Osteoblast (primary cell): ENCODE results near the gene RETREG1. TPM values are rescaled to one million over a fixed set of nuclear protein-coding genes. Genes with fewer than 3 reads are reported as not detected.

Source experiments
- DNase-seq: peaks from one replicate; pipeline ENCODE4 v3.0.0; 2011; ENCODE audit warnings: low spot score, mixed read lengths; ENCODE audit not compliant: insufficient read length; ENCODE audit errors: missing footprints
- H2AFZ ChIP-seq: 2 replicates; pipeline ENCODE4 v1.6.0; 2011; ENCODE audit warnings: mild to moderate bottlenecking, low read length
- H3K27ac ChIP-seq: 2 replicates; pipeline ENCODE4 v1.5.1; 2011; ENCODE audit warnings: mild to moderate bottlenecking, low read depth, low read length, moderate library complexity
- H3K27me3 ChIP-seq: 2 replicates; pipeline ENCODE4 v1.6.0; 2012; ENCODE audit warnings: mild to moderate bottlenecking, control low read depth, inconsistent platforms, low read length, moderate library complexity; ENCODE audit not compliant: insufficient read depth
- H3K36me3 ChIP-seq: 2 replicates; pipeline ENCODE4 v1.5.1; 2011; ENCODE audit warnings: mild to moderate bottlenecking, low read length, control low read depth, moderate library complexity; ENCODE audit not compliant: insufficient read depth
- H3K4me1 ChIP-seq: 2 replicates; pipeline ENCODE4 v1.5.1; 2011; ENCODE audit warnings: mild to moderate bottlenecking, low read length, control low read depth, moderate library complexity; ENCODE audit not compliant: insufficient read depth
- H3K4me2 ChIP-seq: 2 replicates; pipeline ENCODE4 v1.6.0; 2011; ENCODE audit warnings: mild to moderate bottlenecking, low read length; ENCODE audit not compliant: insufficient read depth
- H3K4me3 ChIP-seq: fragments of 200-600 bp; sonication (generic); 3 replicates; pipeline ENCODE4 v1.5.1; 2012; ENCODE audit warnings: mild to moderate bottlenecking, low read length, inconsistent platforms; ENCODE audit not compliant: insufficient read depth
- H3K79me2 ChIP-seq: 2 replicates; pipeline ENCODE4 v1.6.0; 2012; ENCODE audit warnings: mild to moderate bottlenecking, low read length, control low read depth, inconsistent platforms; ENCODE audit not compliant: insufficient read depth
- H3K9me3 ChIP-seq: 2 replicates; pipeline ENCODE4 v1.5.1; 2011; ENCODE audit warnings: low read depth, low read length, control low read depth
- H4K20me1 ChIP-seq: 2 replicates; pipeline ENCODE4 v1.6.0; 2012; ENCODE audit warnings: mild to moderate bottlenecking, low read length, control low read depth; ENCODE audit not compliant: insufficient read depth
- total RNA-seq: library from RNA; depleted of rRNA; stranded (reverse); fragments of >200 nt; gene quantifications from 2 replicates; pipeline ENCODE4 v1.2.3, GENCODE V29; 2012
- TF ChIP-seq, protein P1 (sequence below): IDR thresholded peaks from 2 replicates; pipeline ENCODE4 v1.5.1; 2011; ENCODE audit warnings: mild to moderate bottlenecking, low read depth, low read length, moderate library complexity; ENCODE audit errors: extremely low read depth

Gene RETREG1
- total RNA-seq, 1 donor: 8.3 TPM

DNA sequence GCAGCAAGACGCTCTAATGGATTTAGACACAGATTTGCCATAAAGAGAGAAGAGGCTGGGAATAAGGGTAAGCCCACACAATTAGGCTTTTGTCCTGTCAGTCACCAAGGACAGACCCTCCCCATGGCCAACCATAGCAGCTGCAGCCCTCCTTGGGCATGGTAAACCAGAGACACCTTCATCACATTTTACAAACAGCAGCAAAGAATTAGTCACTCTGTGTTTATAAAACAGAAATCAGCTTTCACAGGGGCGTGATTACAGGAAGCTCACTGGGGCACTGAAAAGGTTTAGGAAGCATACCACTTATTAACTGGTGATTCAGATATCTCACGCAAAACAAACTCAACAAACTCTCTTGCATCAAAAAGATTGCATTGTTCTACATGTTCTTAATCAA lies 113.9 kb downstream of the RETREG1 start:
- Histone ChIP-seq H3K79me2 (no peaks in the 10 kb centered on the region), H2AFZ (no peak overlapping the region), H3K4me3 (no peak overlapping the region), H4K20me1 (no peaks in the 10 kb centered on the region), H3K9me3 (no peaks in the 10 kb centered on the region), H3K4me2 (no peak overlapping the region), H3K4me1 (peaks cover 2% of the 10 kb centered on the region), H3K36me3 (no peaks in the 10 kb centered on the region), H3K27me3 (no peaks in the 10 kb centered on the region), H3K27ac (no peak overlapping the region)
- TF ChIP-seq, protein P1, sequence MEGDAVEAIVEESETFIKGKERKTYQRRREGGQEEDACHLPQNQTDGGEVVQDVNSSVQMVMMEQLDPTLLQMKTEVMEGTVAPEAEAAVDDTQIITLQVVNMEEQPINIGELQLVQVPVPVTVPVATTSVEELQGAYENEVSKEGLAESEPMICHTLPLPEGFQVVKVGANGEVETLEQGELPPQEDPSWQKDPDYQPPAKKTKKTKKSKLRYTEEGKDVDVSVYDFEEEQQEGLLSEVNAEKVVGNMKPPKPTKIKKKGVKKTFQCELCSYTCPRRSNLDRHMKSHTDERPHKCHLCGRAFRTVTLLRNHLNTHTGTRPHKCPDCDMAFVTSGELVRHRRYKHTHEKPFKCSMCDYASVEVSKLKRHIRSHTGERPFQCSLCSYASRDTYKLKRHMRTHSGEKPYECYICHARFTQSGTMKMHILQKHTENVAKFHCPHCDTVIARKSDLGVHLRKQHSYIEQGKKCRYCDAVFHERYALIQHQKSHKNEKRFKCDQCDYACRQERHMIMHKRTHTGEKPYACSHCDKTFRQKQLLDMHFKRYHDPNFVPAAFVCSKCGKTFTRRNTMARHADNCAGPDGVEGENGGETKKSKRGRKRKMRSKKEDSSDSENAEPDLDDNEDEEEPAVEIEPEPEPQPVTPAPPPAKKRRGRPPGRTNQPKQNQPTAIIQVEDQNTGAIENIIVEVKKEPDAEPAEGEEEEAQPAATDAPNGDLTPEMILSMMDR: no peak
- DNase-seq: no peak

GRCh38 chr5:16500024-16500423 lies 116.8 kb downstream of the RETREG1 start:
- H3K27me3 ChIP-seq: no peaks in the 10 kb centered on the region
- H3K4me3 ChIP-seq: no peak overlapping the region
- no peak overlapping the region for H3K4me2 ChIP-seq
- H3K9me3 ChIP-seq: no peaks in the 10 kb centered on the region
- TF ChIP-seq, protein P1: no peak
- no peaks in the 10 kb centered on the region for H3K4me1 ChIP-seq
- no peaks in the 10 kb centered on the region for H3K36me3 ChIP-seq
- no peaks in the 10 kb centered on the region for H3K79me2 ChIP-seq
- H3K27ac ChIP-seq: no peak overlapping the region
- no peak for DNase-seq
- no peaks in the 10 kb centered on the region for H4K20me1 ChIP-seq
- no peak overlapping the region for H2AFZ ChIP-seq

DNA sequence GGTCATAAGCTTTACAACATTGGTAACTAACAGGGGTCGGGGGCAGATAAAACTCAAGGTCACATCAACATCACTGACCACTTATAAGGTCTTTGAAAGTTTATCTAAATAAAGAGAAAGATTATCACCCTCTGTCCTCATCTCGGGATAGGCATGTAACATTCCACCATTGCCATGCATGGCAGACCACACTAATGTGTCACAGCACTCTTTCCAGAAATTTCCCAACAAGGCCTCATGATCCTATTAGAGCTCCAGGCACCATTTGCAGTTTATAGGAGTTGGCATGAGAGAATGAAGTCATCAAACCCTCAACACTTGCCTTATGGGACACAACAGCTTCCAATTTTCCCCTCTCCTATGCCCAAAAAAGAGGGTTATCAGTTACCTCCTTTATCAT lies 119.3 kb downstream of the RETREG1 start:
- H3K27ac ChIP-seq: no peak overlapping the region
- TF ChIP-seq, protein P1: no peak
- no peaks in the 10 kb centered on the region for H3K36me3 ChIP-seq
- H3K9me3 ChIP-seq: no peaks in the 10 kb centered on the region
- H2AFZ ChIP-seq: no peak overlapping the region
- no peaks in the 10 kb centered on the region for H3K27me3 ChIP-seq
- H3K79me2 ChIP-seq: no peaks in the 10 kb centered on the region
- H3K4me1 ChIP-seq: no peaks in the 10 kb centered on the region
- no peaks in the 10 kb centered on the region for H4K20me1 ChIP-seq
- no peak overlapping the region for H3K4me3 ChIP-seq
- no peak overlapping the region for H3K4me2 ChIP-seq
- no peak for DNase-seq

GRCh38 chr5:16493261-16493660 lies 123.5 kb downstream of the RETREG1 start:
- Histone ChIP-seq H3K36me3 (no peaks in the 10 kb centered on the region), H3K4me2 (no peak overlapping the region), H3K27ac (no peak overlapping the region), H3K4me3 (no peak overlapping the region), H2AFZ (no peak overlapping the region), H4K20me1 (no peaks in the 10 kb centered on the region), H3K9me3 (no peaks in the 10 kb centered on the region), H3K79me2 (no peaks in the 10 kb centered on the region), H3K27me3 (no peaks in the 10 kb centered on the region), H3K4me1 (no peaks in the 10 kb centered on the region)
- TF ChIP-seq, protein P1: no peak
- no peak for DNase-seq
